ENCODE measurements around the gene AUTS2. TPM values are rescaled to one million over a fixed set of nuclear protein-coding genes. Genes with fewer than 3 reads are reported as not detected.

AUTS2 gene
- total RNA-seq, 1 donor from 2014 or later: 80.6 TPM

DNA sequence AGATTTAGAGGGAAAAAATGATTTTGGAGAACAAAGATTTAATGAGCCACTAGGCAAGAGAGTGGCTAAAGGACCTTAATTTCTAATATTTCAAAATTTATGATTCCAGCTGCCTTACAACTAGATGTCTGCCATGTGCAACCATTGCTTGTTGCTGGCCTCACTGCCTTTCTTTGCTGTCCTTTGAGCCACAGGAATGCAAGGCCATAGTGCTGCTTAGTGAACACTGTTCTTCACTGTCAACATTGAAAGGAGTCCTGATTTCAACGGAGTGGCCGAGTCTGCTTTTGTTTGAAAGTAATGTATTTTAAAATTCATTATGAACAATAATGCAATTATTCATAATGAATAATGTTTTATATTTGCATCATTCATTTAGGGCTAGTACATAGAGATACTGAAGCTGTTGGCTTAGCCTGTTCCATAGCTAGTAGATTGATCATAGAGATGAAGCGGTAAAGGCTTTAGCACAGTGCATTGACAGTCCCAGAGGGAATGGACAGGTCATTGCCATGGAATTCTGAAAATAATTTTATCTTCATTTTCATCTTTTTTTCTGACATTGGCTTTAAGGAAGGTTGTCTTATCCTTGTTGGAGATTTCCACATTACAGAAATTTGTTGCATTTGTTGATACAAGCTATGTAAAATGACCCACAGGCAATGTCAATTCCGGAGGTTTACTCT lies 544.1 kb downstream of the AUTS2 start:
- H3K4me1 Mint-ChIP-seq (ENCODE audit: unreplicated experiment): peaks cover 20% of the 10 kb centered on the region
- H3K36me3 Mint-ChIP-seq (ENCODE audit: unreplicated experiment): peaks cover 8% of the 10 kb centered on the region
- H3K27me3 Mint-ChIP-seq (ENCODE audit: unreplicated experiment): no peaks in the 10 kb centered on the region
- H3K9me3 Mint-ChIP-seq (ENCODE audit: unreplicated experiment): no peaks in the 10 kb centered on the region
- TF ChIP-seq, protein P1, sequence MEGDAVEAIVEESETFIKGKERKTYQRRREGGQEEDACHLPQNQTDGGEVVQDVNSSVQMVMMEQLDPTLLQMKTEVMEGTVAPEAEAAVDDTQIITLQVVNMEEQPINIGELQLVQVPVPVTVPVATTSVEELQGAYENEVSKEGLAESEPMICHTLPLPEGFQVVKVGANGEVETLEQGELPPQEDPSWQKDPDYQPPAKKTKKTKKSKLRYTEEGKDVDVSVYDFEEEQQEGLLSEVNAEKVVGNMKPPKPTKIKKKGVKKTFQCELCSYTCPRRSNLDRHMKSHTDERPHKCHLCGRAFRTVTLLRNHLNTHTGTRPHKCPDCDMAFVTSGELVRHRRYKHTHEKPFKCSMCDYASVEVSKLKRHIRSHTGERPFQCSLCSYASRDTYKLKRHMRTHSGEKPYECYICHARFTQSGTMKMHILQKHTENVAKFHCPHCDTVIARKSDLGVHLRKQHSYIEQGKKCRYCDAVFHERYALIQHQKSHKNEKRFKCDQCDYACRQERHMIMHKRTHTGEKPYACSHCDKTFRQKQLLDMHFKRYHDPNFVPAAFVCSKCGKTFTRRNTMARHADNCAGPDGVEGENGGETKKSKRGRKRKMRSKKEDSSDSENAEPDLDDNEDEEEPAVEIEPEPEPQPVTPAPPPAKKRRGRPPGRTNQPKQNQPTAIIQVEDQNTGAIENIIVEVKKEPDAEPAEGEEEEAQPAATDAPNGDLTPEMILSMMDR (IDR thresholded peaks at IDR 0.05): no peak
- no peak for DNase-seq (ENCODE audit: extremely low spot score, unreplicated experiment)
- H3K4me3 Mint-ChIP-seq (ENCODE audit: unreplicated experiment): no peak overlapping the region
- H3K27ac Mint-ChIP-seq (ENCODE audit: unreplicated experiment): no peak overlapping the region

DNA sequence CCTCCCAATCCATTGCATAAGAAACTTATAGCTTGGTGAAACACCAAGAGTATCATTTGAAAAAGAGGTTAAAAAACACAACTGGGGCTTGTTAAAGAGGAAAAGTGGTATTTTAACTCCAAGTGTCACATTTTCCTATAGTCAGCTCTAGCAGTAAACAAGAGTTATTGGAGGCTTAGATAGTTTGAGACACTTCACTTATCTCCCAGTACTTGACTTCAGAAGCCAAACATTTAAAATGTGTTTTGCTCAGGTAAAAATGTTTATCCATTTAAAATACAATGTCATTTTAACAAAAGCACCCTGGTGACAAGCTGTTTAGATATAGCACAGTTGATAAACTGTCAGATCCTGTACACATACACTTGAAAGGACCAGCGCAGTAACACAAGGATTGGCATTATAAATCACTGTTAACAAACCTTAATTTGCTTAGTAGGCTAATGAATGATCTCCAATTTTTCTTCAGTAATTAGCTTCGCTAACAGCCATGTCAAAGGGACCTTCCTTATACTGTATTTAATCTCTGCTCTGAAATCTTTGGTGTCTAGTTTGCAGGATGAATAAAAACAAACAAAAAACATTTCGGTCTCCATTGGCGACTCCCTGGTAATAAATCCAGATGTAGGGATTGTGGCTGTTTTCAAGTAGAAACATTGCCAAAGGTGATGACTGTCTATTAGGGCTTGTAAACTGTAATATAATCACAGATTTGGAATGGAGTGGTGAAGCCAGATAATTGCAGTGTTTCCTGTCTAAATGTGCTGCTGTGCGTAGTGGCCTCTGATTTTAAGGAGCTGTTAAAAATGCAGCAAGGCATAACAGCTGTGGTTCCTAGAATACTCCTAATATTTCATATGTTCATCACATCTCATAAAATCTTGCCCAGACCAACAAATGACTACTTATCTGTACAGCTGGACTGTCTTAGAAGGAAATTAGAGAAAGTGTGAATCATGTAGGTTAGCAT lies 545.1 kb downstream of the AUTS2 start:
- Mint-ChIP-seq H3K27me3 (ENCODE audit: unreplicated experiment) (no peaks in the 10 kb centered on the region), H3K27ac (ENCODE audit: unreplicated experiment) (no peak overlapping the region), H3K9me3 (ENCODE audit: unreplicated experiment) (no peaks in the 10 kb centered on the region), H3K4me1 (ENCODE audit: unreplicated experiment) (peaks cover 20% of the 10 kb centered on the region), H3K36me3 (ENCODE audit: unreplicated experiment) (peaks cover 11% of the 10 kb centered on the region), H3K4me3 (ENCODE audit: unreplicated experiment) (no peak overlapping the region)
- TF ChIP-seq, protein P1 (IDR thresholded peaks at IDR 0.05): no peak
- no peak for DNase-seq (ENCODE audit: extremely low spot score, unreplicated experiment)

DNA sequence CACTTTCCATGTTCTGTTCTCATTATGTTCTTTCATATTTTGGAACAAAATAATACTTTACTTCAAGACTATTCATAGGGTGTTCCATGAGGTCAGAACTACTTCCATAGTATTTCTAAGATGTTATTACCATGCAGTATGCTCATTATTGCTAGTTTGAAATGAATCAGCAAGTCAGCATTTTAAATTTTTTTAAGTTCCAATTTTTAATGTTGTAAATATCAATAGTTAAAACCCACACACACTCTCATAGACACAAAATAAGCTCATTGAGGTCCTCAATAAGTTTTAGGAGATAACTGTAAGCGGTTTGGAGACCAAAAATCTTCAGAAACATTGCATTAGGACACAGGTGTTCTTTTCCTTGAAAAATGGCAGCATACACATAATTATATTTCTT lies 550.7 kb downstream of the AUTS2 start:
- TF ChIP-seq, protein P1 (IDR thresholded peaks at IDR 0.05): no peak
- H3K27ac Mint-ChIP-seq (ENCODE audit: unreplicated experiment): no peak overlapping the region
- peaks cover 8% of the 10 kb centered on the region for H3K9me3 Mint-ChIP-seq (ENCODE audit: unreplicated experiment)
- no peak overlapping the region for H3K4me3 Mint-ChIP-seq (ENCODE audit: unreplicated experiment)
- H3K27me3 Mint-ChIP-seq (ENCODE audit: unreplicated experiment): no peaks in the 10 kb centered on the region
- H3K4me1 Mint-ChIP-seq (ENCODE audit: unreplicated experiment): peaks cover 9% of the 10 kb centered on the region
- H3K36me3 Mint-ChIP-seq (ENCODE audit: unreplicated experiment): peaks cover 25% of the 10 kb centered on the region
- DNase-seq (ENCODE audit: extremely low spot score, unreplicated experiment): no peak

DNA sequence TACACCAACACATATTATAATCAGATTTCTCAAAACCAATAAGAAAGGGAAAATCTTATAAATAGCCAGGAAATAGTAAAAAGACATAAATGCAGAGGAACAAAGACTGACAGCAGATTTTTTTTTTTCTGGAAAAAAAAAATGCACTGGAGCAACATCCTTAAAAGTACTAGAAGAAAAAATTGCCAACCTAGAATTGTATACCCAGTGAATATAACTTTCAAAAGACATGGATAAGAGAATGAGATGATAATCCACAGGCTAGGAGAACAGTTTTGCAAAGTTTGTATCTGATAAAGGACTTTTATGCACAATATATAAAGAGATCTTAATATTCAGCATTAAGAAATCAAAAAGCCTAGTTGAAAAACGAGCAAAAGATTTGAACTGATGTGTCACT lies 554.0 kb downstream of the AUTS2 start:
- H3K36me3 Mint-ChIP-seq (ENCODE audit: unreplicated experiment): peaks cover 29% of the 10 kb centered on the region
- H3K27ac Mint-ChIP-seq (ENCODE audit: unreplicated experiment): no peak overlapping the region
- H3K4me3 Mint-ChIP-seq (ENCODE audit: unreplicated experiment): no peak overlapping the region
- DNase-seq (ENCODE audit: extremely low spot score, unreplicated experiment): no peak
- H3K9me3 Mint-ChIP-seq (ENCODE audit: unreplicated experiment): peaks cover 8% of the 10 kb centered on the region
- TF ChIP-seq, protein P1 (IDR thresholded peaks at IDR 0.05): no peak
- no peaks in the 10 kb centered on the region for H3K27me3 Mint-ChIP-seq (ENCODE audit: unreplicated experiment)
- peaks cover 12% of the 10 kb centered on the region for H3K4me1 Mint-ChIP-seq (ENCODE audit: unreplicated experiment)

DNA sequence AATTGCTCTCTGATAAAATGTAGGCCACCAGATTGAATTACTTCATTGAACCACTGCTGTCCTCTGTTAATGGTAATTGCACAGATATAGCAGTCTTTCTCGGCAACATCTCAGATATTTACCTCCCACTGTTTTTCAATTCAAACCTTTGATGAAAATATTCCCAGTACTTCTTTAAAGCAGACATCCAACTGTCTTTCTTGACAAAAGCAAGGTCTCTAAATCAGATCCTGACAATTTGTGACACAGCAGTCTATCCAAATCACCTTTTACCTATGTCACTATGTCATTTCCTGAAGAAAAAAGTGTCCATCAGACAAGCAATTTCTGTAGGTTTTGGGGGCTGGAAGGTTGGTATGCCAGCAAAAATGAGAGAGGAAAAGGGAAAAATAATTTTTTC lies 555.7 kb downstream of the AUTS2 start:
- TF ChIP-seq, protein P1 (IDR thresholded peaks at IDR 0.05): no peak
- H3K27me3 Mint-ChIP-seq (ENCODE audit: unreplicated experiment): no peaks in the 10 kb centered on the region
- H3K4me3 Mint-ChIP-seq (ENCODE audit: unreplicated experiment): no peak overlapping the region
- peaks cover 22% of the 10 kb centered on the region for H3K36me3 Mint-ChIP-seq (ENCODE audit: unreplicated experiment)
- DNase-seq (ENCODE audit: extremely low spot score, unreplicated experiment): no peak
- peaks cover 9% of the 10 kb centered on the region for H3K4me1 Mint-ChIP-seq (ENCODE audit: unreplicated experiment)
- H3K9me3 Mint-ChIP-seq (ENCODE audit: unreplicated experiment): peaks cover 8% of the 10 kb centered on the region
- no peak overlapping the region for H3K27ac Mint-ChIP-seq (ENCODE audit: unreplicated experiment)
